Activated CD4-positive, alpha-beta memory T cell treated with anti-CD3 and anti-CD28 coated beads, Interleukin-2, amount 10 ng/mL, durations not matched to agents 7 days and 5 days (primary cell): Measurements from ENCODE around the gene KRTAP21-3. TPM values are rescaled to one million over a fixed set of nuclear protein-coding genes. Genes with fewer than 3 reads are reported as not detected.
"Not testable (repeated sequence)": the region's sequence is repeated elsewhere in the genome, so short reads cannot be mapped to it uniquely, and the experiment has no call there.

Experiments
- CTCF ChIA-PET: fragments of 350-600 bp; sonication (Branson Sonifier 250); formaldehyde crosslinking; loops from one replicate; lab custom pipeline; 2021; ENCODE audit warnings: antibody characterized with exemption, inconsistent platforms; lab: Charles Lee
- POLR2A ChIA-PET: fragments of 350-600 bp; sonication (Branson Sonifier 250); formaldehyde crosslinking; loops from one replicate; lab custom pipeline; 2021; ENCODE audit warnings: antibody characterized with exemption; lab: Charles Lee
- DNase-seq: peaks from one replicate; pipeline ENCODE4 v3.0.0-alpha.2; 2020
- H3K27ac Mint-ChIP-seq: one replicate; pipeline ENCODE4 v1.8.0; 2021; ENCODE audit warnings: mild to moderate bottlenecking, mixed read lengths
- H3K27me3 Mint-ChIP-seq: one replicate; pipeline ENCODE4 v1.8.0; 2021; ENCODE audit warnings: mixed read lengths
- H3K36me3 Mint-ChIP-seq: one replicate; pipeline ENCODE4 v1.8.0; 2021; ENCODE audit warnings: low read depth, mixed read lengths
- H3K4me1 Mint-ChIP-seq: one replicate; pipeline ENCODE4 v1.8.0; 2021; ENCODE audit warnings: mixed read lengths
- H3K4me3 Mint-ChIP-seq: one replicate; pipeline ENCODE4 v1.8.0; 2021; ENCODE audit warnings: mild to moderate bottlenecking, mixed read lengths
- H3K9me3 Mint-ChIP-seq: one replicate; pipeline ENCODE4 v1.8.0; 2021; ENCODE audit warnings: mixed read lengths
- total RNA-seq, 2 experiments: library from RNA; stranded (reverse); gene quantifications; one replicate each; pipeline ENCODE4 v1.2.3, GENCODE V29; 2021

Gene KRTAP21-3
- not detected for total RNA-seq

GRCh38 chr21:30718239-30718909 is at the start of gene KRTAP21-3:
TSS of gene KRTAP21-3 (minus strand) at chr21:30718777. CDS start at chr21:30718759, 18 bp downstream.
- DNase-seq, result no peak
- H3K36me3 Mint-ChIP-seq, result no peaks in the 10 kb centered on the region
- peak within 1 kb of the TSS; percentile 44 for H3K27ac Mint-ChIP-seq
- peaks cover 2% of the 10 kb centered on the region for H3K27me3 Mint-ChIP-seq
- ChIA-PET CTCF (interaction anchor here (0.6 kb wide), 1 partner anchor 140 kb away, joined by 3 read pairs; no protein-coding TSS in a partner anchor), POLR2A (no interaction called here)
- H3K9me3 Mint-ChIP-seq, result peaks cover 2% of the 10 kb centered on the region
- H3K4me3 Mint-ChIP-seq, result no peak within 1 kb of the TSS
- peaks cover 24% of the 10 kb centered on the region for H3K4me1 Mint-ChIP-seq

- Mint-ChIP-seq H3K27me3 (peaks cover 2% of the 10 kb centered on the region), H3K4me1 (no peaks in the 10 kb centered on the region), H3K4me3 (no peak overlapping the region), H3K27ac (no peak overlapping the region), H3K36me3 (no peaks in the 10 kb centered on the region), H3K9me3 (no peaks in the 10 kb centered on the region)
- ChIA-PET POLR2A (no interaction called here), CTCF (no interaction called here)
- DNase-seq, result no peak
These were observed 42.2 kb upstream of the KRTAP21-3 start for GRCh38 chr21:30760776-30761175.

GRCh38 chr21:30758306-30758705 is 39.7 kb upstream of the KRTAP21-3 start:
- Mint-ChIP-seq H3K36me3 (no peaks in the 10 kb centered on the region), H3K4me3 (no peak overlapping the region), H3K27me3 (peaks cover 4% of the 10 kb centered on the region), H3K9me3 (no peaks in the 10 kb centered on the region), H3K4me1 (no peaks in the 10 kb centered on the region), H3K27ac (no peak overlapping the region)
- POLR2A ChIA-PET, result no interaction called here
- no peak for DNase-seq
- CTCF ChIA-PET, result no interaction called here

GRCh38 chr21:30755328-30755727 is 36.8 kb upstream of the KRTAP21-3 start, which contains the start of gene KRTAP21-1:
TSS of gene KRTAP21-1 (minus strand) at chr21:30755428. CDS start at chr21:30755378, 50 bp downstream.
- H3K9me3 Mint-ChIP-seq, H3K27ac Mint-ChIP-seq, POLR2A ChIA-PET, H3K4me1 Mint-ChIP-seq, H3K27me3 Mint-ChIP-seq, H3K36me3 Mint-ChIP-seq, CTCF ChIA-PET, DNase-seq, H3K4me3 Mint-ChIP-seq: not testable (repeated sequence)

GRCh38 chr21:30747159-30747558 is 28.6 kb upstream of the KRTAP21-3 start, which contains the start of gene KRTAP21-2:
TSS of gene KRTAP21-2 (minus strand) at chr21:30747259. CDS start at chr21:30747202, 57 bp downstream.
- H3K9me3 Mint-ChIP-seq, result peaks cover 2% of the 10 kb centered on the region
- H3K4me3 Mint-ChIP-seq, result no peak within 1 kb of the TSS
- no peak within 1 kb of the TSS for H3K27ac Mint-ChIP-seq
- no peaks in the 10 kb centered on the region for H3K4me1 Mint-ChIP-seq
- DNase-seq, result no peak
- POLR2A ChIA-PET, result no interaction called here
- no peaks in the 10 kb centered on the region for H3K27me3 Mint-ChIP-seq
- no peaks in the 10 kb centered on the region for H3K36me3 Mint-ChIP-seq
- CTCF ChIA-PET, result no interaction called here

GRCh38 chr21:30740462-30740861 is 21.9 kb upstream of the KRTAP21-3 start:
- Mint-ChIP-seq H3K4me1 (no peaks in the 10 kb centered on the region), H3K4me3 (no peak overlapping the region), H3K27ac (no peak overlapping the region), H3K27me3 (peaks cover 6% of the 10 kb centered on the region), H3K9me3 (peaks cover 2% of the 10 kb centered on the region), H3K36me3 (no peaks in the 10 kb centered on the region)
- CTCF ChIA-PET, result no interaction called here
- POLR2A ChIA-PET, result no interaction called here
- no peak for DNase-seq

- Mint-ChIP-seq H3K36me3 (no peaks in the 10 kb centered on the region), H3K27ac (no peak overlapping the region), H3K4me3 (no peak overlapping the region), H3K9me3 (no peaks in the 10 kb centered on the region), H3K27me3 (peaks cover 15% of the 10 kb centered on the region), H3K4me1 (no peaks in the 10 kb centered on the region)
- ChIA-PET POLR2A (no interaction called here), CTCF (no interaction called here)
- DNase-seq, result no peak
These were observed 14.4 kb upstream of the KRTAP21-3 start for GRCh38 chr21:30733026-30733425.

- POLR2A ChIA-PET, result no interaction called here
- H3K27ac Mint-ChIP-seq, result no peak overlapping the region
- no peak overlapping the region for H3K4me3 Mint-ChIP-seq
- H3K9me3 Mint-ChIP-seq, result no peaks in the 10 kb centered on the region
- no peaks in the 10 kb centered on the region for H3K4me1 Mint-ChIP-seq
- no peak for DNase-seq
- peaks cover 4% of the 10 kb centered on the region for H3K36me3 Mint-ChIP-seq
- H3K27me3 Mint-ChIP-seq, result peaks cover 18% of the 10 kb centered on the region
- CTCF ChIA-PET, result no interaction called here
These were observed 8.1 kb upstream of the KRTAP21-3 start for GRCh38 chr21:30726726-30727125.

GRCh38 chr21:30719401-30719800 is 824 bp upstream of the KRTAP21-3 start:
- ChIA-PET CTCF (interaction anchor here (0.6 kb wide), 1 partner anchor 139 kb away, joined by 3 read pairs; no protein-coding TSS in a partner anchor), POLR2A (no interaction called here)
- Mint-ChIP-seq H3K4me3 (no peak overlapping the region), H3K4me1 (peaks cover 24% of the 10 kb centered on the region), H3K36me3 (no peaks in the 10 kb centered on the region), H3K27ac (no peak overlapping the region), H3K9me3 (no peaks in the 10 kb centered on the region), H3K27me3 (peaks cover 5% of the 10 kb centered on the region)
- DNase-seq, result no peak

- Mint-ChIP-seq H3K27ac (peak overlapping the region; percentile 44), H3K4me3 (no peak overlapping the region), H3K27me3 (no peaks in the 10 kb centered on the region), H3K4me1 (peaks cover 24% of the 10 kb centered on the region), H3K9me3 (peaks cover 4% of the 10 kb centered on the region), H3K36me3 (no peaks in the 10 kb centered on the region)
- no peak for DNase-seq
- ChIA-PET CTCF (no interaction called here), POLR2A (no interaction called here)
These were observed 1.5 kb downstream of the KRTAP21-3 start for GRCh38 chr21:30717105-30717504.

- Mint-ChIP-seq H3K9me3 (peaks cover 4% of the 10 kb centered on the region), H3K27me3 (no peaks in the 10 kb centered on the region), H3K4me3 (no peak overlapping the region), H3K36me3 (no peaks in the 10 kb centered on the region), H3K4me1 (peaks cover 24% of the 10 kb centered on the region), H3K27ac (no peak overlapping the region)
- ChIA-PET POLR2A (no interaction called here), CTCF (no interaction called here)
- DNase-seq, result no peak
These were observed 3.6 kb downstream of the KRTAP21-3 start for GRCh38 chr21:30714946-30715345.

GRCh38 chr21:30714456-30714855 is 4.1 kb downstream of the KRTAP21-3 start:
- H3K4me3 Mint-ChIP-seq, result no peak overlapping the region
- no peaks in the 10 kb centered on the region for H3K27me3 Mint-ChIP-seq
- H3K27ac Mint-ChIP-seq, result no peak overlapping the region
- peaks cover 4% of the 10 kb centered on the region for H3K9me3 Mint-ChIP-seq
- no peaks in the 10 kb centered on the region for H3K36me3 Mint-ChIP-seq
- H3K4me1 Mint-ChIP-seq, result peaks cover 20% of the 10 kb centered on the region
- DNase-seq, result no peak
- ChIA-PET POLR2A (no interaction called here), CTCF (no interaction called here)

- ChIA-PET POLR2A (no interaction called here), CTCF (no interaction called here)
- H3K4me3 Mint-ChIP-seq, result no peak overlapping the region
- peaks cover 14% of the 10 kb centered on the region for H3K4me1 Mint-ChIP-seq
- no peaks in the 10 kb centered on the region for H3K36me3 Mint-ChIP-seq
- DNase-seq, result no peak
- no peaks in the 10 kb centered on the region for H3K27me3 Mint-ChIP-seq
- peaks cover 4% of the 10 kb centered on the region for H3K9me3 Mint-ChIP-seq
- no peak overlapping the region for H3K27ac Mint-ChIP-seq
These were observed 4.8 kb downstream of the KRTAP21-3 start for GRCh38 chr21:30713766-30714165.

GRCh38 chr21:30710499-30710898 is 8.1 kb downstream of the KRTAP21-3 start:
- Mint-ChIP-seq H3K4me3 (no peak overlapping the region), H3K27me3 (no peaks in the 10 kb centered on the region), H3K27ac (no peak overlapping the region), H3K4me1 (no peaks in the 10 kb centered on the region), H3K36me3 (no peaks in the 10 kb centered on the region), H3K9me3 (peaks cover 4% of the 10 kb centered on the region)
- ChIA-PET CTCF (no interaction called here), POLR2A (no interaction called here)
- no peak for DNase-seq
